H54 (cell line): ENCODE results near the gene GDF11.

Experiments
- DNase-seq: peaks from one replicate; pipeline ENCODE4 v3.0.0; 2011; ENCODE audit warnings: low spot score, mixed read lengths; ENCODE audit not compliant: insufficient read length
- FAIRE-seq: peaks from 3 replicates; lab custom pipeline; 2011; peaks lifted over from hg19 to GRCh38; lab: Jason Lieb, UNC
- POLR2A ChIP-seq: IDR thresholded peaks from 2 replicates; pipeline ENCODE4 v1.6.1; 2011; ENCODE audit warnings: low read depth, mild to moderate bottlenecking, low read length

The GDF11 gene

DNA sequence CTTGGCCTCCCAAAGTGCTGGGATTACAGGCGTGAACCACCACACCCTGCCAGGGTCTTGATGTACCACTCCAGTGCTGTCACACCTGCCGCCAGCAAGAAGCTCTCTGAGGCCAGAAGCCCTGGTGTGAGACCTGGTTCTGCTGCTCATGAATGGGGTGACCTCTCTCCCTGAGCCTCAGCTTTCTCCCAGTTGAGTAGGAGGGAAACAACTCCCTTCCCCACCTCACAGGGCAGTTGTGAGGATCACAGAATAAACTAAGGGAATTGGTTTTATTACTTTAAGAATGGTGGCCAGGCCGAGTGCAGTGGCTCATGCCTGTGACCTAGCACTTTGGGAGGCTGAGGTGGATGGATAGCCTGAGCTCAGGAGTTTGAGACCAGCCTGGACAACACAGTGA is 8.3 kb upstream of the GDF11 start:
- FAIRE-seq = no peak
- TF ChIP-seq POLR2A = no peak
- DNase-seq = no peak

DNA sequence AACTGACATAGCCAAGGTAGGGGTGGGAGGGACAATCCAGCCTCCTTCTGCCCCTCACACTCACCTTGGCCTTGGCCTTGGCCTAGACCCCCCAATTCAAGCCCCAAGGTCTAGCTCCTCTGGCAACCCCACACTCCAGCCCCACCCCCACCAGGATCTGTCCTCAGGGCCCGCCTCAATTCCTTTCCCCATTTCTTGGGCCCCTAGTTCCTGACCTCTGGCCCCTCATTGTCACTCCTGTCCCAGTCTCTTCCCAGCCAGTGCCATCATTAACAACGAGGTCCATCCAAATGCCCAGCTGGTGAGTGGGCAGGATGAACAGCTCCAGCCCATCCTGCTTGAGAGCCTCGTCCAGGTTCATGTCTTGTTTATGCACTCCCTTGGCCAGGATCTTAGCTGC is 6.8 kb upstream of the GDF11 start:
- no peak for FAIRE-seq
- no peak for TF ChIP-seq POLR2A

DNA sequence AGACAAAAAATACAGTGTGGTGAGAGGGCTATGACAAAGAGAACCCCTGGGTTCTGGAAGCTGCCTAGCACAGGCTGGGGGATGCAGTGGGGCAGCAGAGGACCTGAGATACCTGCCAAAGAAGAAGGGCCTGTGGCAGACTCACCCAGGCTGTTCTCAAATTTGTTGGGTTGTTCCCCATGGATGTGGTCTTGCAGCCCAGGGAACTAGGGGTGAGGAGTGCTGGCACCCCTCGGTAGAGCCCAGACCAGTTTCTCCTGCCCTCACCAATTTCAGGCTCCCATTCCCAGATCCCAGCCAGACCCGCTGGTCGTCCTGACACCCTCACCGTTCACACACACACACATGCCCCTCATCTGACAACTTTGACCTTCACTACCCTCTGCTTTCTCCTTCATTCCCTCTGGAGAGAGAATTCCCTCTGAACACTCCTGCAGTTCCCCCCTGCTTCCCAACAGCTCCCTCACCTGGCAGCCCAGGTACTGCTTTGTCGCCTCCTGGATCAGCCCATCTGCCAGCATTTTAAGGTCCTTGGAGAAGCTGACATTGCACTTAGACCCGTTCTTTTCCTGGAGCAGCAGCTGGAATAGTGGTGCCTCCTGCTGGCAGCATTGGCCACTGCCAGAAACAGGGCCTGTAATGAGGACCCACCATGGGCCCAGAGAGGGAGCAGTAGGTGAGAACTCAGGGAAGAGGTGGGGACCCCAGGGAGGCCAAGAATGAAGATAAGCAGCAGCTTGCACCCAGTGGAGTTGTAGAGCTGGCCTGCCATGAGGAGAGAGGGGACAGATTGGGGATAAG is 5.9 kb upstream of the GDF11 start:
- no peak for TF ChIP-seq POLR2A
- DNase-seq (no peak), FAIRE-seq (no peak)

More for the DNA sequence above, 6.8 kb upstream of the GDF11 start:
- DNase-seq = no peak

DNA sequence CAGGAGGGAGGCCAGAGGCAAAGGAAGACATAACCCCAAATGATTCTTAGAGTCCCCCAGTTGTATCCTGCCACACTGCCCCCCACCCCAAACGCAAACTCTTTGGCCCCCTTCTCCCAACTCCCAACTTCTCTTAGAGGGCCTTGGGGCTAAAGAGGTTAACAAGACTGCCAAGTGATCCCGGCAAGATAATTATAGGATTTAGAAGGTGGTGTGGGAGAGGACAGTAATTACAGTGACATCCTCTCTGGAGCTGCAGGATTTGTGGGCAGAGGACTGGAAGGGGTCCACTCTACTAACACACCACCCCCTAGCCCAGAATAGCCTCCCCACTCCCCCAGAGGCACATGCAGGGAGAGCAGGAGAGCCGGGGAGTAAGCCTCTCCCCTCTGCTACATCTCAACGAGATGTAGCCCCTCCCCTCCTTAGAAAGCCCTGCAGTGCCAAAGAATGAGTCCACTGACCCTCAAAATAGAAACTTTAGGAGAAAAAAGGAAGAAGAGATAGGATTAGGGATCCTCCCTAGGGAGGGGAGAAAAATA is 5.3 kb upstream of the GDF11 start:
- no peak for TF ChIP-seq POLR2A
- no peak for DNase-seq
- FAIRE-seq = no peak

DNA sequence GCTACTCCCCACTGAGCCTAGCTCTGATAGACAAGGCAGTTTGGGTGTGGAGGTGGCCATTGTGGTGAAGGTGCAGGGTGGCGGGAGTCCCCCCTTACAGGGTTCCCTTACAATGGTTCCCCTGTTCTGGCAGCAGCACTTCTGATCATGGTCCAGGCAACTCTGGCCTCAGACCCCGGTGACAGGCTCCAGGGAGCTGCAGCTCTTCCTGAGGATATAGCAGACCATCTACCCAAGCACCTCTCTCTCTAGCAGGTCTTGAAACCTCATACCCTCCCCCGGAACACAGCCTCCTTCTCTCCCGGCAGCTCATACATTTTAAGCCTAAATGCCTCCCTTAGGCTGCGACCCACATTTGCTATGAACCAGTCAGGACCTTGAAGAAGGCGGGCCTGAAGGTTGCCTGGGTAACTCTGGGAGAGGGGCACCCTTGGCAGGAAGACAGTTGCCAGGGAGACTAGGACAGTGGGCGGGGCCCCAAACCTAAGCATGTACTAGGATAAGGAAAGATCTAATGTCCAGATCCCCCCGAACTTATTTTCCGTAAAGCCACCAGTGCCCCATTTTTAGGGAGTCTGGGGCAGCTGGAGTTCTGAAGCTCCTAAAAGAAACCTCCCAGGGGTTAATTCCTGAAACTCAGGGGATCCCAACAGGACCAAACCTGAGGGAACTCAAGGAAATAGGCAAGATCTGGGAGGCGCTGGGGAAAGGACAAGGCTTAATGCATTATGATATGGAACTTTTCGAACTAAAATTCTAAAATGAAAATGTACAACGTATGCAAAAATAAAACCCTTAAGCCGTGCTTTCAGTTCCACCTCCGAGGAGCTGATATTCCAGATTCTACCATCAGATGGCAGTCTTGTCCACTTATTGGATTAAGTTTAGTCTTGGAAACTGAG is 4.5 kb upstream of the GDF11 start:
- DNase-seq (no peak), FAIRE-seq (peak; percentile 52)
- no peak for TF ChIP-seq POLR2A

DNA sequence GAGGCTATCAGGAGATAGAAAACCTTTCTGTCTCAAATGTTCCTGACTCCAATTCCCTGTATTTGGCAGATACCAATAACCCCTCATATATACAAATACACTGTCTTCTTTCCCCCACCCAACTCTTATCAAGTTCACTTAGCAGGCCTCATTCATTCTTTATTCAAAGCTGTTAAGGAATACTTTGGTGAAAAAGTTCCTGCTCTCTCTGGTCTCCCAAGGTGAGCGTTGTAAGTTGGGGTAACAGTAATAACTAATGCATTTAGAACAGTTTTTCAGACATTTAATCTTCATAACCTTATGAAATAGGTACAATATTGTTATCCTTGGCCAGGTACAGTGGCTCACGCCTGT is 3.9 kb upstream of the GDF11 start:
- no peak for FAIRE-seq
- no peak for DNase-seq
- no peak for TF ChIP-seq POLR2A

DNA sequence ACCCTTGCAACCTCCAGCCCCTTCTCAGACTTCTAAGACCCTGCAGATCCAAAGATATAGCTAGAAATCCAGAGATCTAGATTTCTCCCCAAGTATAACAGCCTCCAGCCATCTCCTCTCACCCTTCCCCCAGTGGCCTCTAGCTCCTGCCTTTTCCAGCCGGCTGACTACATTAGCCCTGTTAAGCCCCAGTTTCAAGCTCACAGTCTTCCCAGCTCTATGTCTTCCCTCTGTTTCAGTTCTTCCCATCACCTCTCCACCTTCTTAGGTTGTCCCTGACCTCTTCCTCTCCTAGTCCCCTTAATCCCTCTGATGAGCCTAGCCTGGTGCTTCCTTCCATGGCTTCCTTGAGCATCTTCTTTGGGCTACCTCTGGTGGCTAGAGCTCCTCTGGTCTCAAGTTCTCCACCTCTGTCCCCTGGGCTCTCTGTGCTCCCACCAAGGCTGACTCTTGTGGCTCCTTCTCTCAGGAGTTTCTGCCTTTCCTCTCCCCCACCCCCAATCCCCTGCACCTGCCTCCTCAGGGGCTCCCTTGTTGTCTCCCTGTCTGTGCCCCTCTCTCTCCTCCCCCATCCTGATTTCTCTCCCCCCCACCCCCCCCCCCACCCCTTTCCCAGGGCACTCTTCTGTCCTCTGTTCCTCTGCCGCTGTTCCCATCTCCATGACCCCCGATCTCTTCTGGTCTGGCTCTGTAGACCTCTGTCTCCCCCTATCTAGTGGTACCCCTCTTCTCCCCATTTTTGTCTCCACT is 816 bp upstream of the GDF11 start:
- no peak for TF ChIP-seq POLR2A
- FAIRE-seq = no peak
- no peak for DNase-seq

DNA sequence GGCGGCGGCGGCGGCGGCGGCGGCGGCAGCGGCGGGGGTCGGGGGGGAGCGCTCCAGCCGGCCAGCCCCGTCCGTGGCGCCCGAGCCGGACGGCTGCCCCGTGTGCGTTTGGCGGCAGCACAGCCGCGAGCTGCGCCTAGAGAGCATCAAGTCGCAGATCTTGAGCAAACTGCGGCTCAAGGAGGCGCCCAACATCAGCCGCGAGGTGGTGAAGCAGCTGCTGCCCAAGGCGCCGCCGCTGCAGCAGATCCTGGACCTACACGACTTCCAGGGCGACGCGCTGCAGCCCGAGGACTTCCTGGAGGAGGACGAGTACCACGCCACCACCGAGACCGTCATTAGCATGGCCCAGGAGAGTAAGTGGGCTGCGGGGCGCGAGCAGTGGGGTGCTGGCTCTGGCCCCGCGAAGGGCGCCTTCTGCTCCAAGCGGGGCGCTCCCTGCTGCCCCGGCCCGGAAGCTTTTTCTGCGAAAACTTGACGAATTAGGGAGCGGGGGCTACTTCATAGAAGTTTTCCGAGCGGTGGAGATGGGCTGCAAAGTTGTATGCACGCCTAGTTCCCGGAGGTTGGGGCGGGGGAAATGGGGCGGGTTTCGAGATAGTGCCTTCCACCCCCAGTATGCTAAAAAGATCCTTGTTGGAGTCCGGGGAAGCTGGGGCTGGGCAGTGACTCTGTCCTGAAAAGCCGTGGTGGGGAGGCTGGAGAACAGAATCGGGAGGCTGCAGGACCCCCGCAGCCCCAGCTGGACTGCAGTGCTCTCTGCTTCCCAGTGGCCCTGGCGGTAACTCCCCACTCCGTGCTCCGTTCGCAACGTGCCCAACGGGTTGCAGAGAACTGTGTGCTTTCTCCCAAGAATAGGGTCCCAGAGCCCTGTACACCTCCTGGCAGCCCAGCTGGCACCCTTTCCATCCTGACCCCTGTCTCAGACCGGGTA is 751 bp downstream of the GDF11 start:
- peak; percentile 24; the same call in 1 of the 2 replicates for TF ChIP-seq POLR2A
- DNase-seq (peak; percentile 53), FAIRE-seq (no peak)

DNA sequence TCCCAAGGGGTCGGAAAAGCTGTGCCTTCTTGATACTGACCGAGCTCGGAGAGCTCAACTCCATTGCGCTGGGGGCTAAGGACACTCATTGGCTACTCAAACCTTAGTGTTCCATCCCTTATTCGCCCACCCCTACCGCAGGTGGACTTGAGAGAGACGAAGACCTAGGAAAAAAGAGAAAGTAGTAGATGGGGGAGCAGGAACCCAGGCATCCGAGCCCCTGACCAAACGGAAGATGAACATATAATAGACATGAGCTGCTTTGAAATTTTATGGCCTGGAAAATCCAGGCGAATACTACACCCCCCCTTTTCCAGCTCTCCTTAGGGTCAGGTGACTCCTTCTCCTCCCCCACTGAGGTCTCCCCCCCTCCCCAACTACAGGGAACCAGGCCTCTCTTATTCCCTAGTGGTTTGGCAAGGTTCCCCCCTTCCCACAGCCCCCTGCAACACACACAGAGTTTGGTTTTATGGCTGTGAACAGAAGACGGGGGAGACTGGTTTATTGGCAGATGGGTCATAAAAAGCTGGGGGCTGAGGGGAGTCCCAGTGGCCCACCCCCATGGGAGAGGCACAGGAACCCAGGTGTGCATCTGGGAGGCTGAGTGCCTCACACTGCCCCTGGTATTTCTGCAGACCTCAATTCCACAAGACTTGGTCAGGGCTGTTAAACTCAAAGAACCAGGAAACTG is 1.6 kb downstream of the GDF11 start:
- FAIRE-seq = no peak
- DNase-seq = no peak
- no peak for TF ChIP-seq POLR2A

DNA sequence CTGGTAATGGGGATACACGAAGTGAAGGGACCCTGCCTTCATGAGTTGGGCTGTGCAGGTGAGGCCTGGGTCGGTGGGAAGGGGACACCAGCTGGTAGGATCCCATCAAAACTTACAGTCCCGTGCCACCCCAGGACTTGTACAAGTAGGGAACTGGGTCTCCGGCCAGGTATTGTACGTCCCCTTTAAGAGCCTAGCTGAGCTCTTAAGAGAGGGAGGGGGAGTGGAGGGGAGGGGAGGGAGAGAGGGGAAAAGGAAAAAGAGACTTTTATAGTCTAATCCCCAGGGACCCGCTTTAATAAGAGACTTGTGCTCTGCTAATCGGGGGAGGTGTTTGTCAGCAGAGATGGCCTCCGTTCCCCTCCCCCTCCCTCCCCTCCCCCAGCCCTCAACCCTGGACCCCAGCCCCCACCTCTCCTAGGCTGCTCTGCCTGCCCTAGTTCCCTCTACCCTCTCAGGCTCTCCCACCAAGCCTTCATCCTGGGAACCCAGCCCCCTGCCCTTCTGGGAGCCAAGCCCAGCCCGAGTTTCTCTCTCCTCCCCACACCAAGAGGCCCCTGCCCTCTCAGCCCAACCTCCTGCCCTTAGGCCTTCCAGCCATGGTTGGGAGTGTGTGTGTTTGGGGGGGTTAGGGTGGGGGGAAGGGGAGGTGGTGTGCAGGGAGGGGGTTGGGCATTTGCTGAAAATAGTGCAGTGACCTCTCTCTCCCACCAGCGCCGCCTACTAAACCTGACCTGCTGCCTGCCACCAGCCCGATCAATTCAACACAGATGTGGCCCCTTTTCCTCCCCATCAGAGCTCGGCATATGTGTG is 2.6 kb downstream of the GDF11 start:
- no peak for TF ChIP-seq POLR2A
- FAIRE-seq (no peak), DNase-seq (no peak)

DNA sequence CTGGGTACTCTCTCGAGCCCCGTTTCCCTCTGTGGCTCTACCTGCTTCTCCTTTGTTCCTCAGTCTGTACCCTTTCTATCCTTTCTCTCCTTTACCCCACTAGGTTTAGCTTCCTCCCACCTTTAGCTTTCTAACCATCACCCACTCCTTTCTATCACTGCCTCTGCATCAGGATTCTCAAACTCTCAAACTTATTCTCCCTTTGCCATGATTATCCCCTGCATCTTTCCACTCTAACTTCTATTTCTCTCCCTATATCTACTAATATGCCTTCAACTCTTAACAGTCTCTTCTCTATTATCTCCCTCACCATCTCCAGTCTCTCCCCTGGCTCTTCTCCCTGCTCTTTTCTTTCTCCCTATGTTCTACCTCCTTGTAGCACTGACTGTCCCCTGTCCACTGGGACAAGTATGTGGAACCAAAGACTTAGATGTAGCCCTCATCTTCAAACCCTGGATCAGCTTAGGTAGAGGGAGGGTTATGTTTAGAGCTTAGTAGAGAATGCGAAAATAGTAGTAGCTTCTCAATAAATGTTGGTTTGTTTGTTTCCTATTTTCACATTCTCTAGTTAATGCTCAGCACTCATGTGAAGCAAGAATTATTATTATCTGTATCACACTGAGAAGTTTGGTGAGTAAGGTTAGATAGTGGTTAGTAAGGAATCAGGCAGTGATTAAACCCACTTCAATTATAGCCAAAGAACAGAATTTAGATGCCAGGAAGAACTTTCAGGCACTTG is 3.4 kb downstream of the GDF11 start:
- TF ChIP-seq POLR2A = no peak
- DNase-seq (no peak), FAIRE-seq (no peak)
